ENCODE results near the gene ISYNA1. TPM values are rescaled to one million over a fixed set of nuclear protein-coding genes. Genes with fewer than 3 reads are reported as not detected.

The ISYNA1 gene
- total and polyA plus RNA-seq, 2 of the 13 experiments (the other 11 are each of a cell fraction or from before 2014, with no cell fraction given): 29.6 to 48.5 TPM

GRCh38 chr19:18396471-18397241 is 41.3 kb downstream of the ISYNA1 start (continued):
- TF ChIP-seq HOMEZ (CRISPR knock-in tag; IDR thresholded peaks at IDR 0.05; ENCODE audit: low read depth): no peak
- no peak for TF ChIP-seq RBM39 (IDR thresholded peaks at IDR 0.05; ENCODE audit: low read depth, low read length, poor library complexity, severe bottlenecking)
- TF ChIP-seq TEAD2 (CRISPR knock-in tag; IDR thresholded peaks at IDR 0.05): no peak
- no peak for TF ChIP-seq ATF3 (CRISPR knock-in tag; IDR thresholded peaks at IDR 0.05)
- TF ChIP-seq, protein P1, sequence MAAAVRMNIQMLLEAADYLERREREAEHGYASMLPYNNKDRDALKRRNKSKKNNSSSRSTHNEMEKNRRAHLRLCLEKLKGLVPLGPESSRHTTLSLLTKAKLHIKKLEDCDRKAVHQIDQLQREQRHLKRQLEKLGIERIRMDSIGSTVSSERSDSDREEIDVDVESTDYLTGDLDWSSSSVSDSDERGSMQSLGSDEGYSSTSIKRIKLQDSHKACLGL (CRISPR knock-in tag; IDR thresholded peaks at IDR 0.05): no peak
- TF ChIP-seq, protein P2, sequence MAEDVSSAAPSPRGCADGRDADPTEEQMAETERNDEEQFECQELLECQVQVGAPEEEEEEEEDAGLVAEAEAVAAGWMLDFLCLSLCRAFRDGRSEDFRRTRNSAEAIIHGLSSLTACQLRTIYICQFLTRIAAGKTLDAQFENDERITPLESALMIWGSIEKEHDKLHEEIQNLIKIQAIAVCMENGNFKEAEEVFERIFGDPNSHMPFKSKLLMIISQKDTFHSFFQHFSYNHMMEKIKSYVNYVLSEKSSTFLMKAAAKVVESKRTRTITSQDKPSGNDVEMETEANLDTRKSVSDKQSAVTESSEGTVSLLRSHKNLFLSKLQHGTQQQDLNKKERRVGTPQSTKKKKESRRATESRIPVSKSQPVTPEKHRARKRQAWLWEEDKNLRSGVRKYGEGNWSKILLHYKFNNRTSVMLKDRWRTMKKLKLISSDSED (CRISPR knock-in tag; IDR thresholded peaks at IDR 0.05): no peak
- peak; percentile 48; the same call in 1 of the 2 replicates for TF ChIP-seq ZNF556 (CRISPR knock-in tag; IDR thresholded peaks at IDR 0.05; ENCODE audit: borderline replicate concordance)
- TF ChIP-seq, protein P3, sequence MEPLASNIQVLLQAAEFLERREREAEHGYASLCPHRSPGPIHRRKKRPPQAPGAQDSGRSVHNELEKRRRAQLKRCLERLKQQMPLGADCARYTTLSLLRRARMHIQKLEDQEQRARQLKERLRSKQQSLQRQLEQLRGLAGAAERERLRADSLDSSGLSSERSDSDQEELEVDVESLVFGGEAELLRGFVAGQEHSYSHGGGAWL (CRISPR knock-in tag; IDR thresholded peaks at IDR 0.05): peak; percentile 30; the same call in 1 of the 2 replicates
- TF ChIP-seq, protein P4, sequence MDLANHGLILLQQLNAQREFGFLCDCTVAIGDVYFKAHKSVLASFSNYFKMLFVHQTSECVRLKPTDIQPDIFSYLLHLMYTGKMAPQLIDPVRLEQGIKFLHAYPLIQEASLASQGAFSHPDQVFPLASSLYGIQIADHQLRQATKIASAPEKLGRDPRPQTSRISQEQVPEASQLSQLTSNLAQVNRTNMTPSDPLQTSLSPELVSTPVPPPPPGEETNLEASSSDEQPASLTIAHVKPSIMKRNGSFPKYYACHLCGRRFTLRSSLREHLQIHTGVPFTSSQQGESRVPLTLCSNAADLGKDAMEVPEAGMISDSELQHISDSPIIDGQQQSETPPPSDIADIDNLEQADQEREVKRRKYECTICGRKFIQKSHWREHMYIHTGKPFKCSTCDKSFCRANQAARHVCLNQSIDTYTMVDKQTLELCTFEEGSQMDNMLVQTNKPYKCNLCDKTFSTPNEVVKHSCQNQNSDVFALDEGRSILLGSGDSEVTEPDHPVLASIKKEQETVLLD (CRISPR knock-in tag; IDR thresholded peaks at IDR 0.05; ENCODE audit: low read depth): no peak
- no peak for TF ChIP-seq ZFP36 (IDR thresholded peaks at IDR 0.05; ENCODE audit: borderline replicate concordance, low read depth, low read length, partially characterized antibody)
- 0 out of 2 replicates have a peak, but pooled peaks have one; percentile 41 for TF ChIP-seq ARNTL (CRISPR knock-in tag; IDR thresholded peaks at IDR 0.05)
- TF ChIP-seq ZNF274 (CRISPR knock-in tag; IDR thresholded peaks at IDR 0.05): no peak; the same call in 1 of the 2 replicates
- TF ChIP-seq ZNF570 (CRISPR knock-in tag; IDR thresholded peaks at IDR 0.05; ENCODE audit: borderline replicate concordance): no peak
- TF ChIP-seq, protein P5, sequence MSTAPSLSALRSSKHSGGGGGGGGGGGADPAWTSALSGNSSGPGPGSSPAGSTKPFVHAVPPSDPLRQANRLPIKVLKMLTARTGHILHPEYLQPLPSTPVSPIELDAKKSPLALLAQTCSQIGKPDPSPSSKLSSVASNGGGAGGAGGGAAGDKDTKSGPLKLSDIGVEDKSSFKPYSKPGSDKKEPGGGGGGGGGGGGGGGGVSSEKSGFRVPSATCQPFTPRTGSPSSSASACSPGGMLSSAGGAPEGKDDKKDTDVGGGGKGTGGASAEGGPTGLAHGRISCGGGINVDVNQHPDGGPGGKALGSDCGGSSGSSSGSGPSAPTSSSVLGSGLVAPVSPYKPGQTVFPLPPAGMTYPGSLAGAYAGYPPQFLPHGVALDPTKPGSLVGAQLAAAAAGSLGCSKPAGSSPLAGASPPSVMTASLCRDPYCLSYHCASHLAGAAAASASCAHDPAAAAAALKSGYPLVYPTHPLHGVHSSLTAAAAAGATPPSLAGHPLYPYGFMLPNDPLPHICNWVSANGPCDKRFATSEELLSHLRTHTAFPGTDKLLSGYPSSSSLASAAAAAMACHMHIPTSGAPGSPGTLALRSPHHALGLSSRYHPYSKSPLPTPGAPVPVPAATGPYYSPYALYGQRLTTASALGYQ (CRISPR knock-in tag; IDR thresholded peaks at IDR 0.05): no peak
- no peak for TF ChIP-seq ZNF232 (CRISPR knock-in tag; IDR thresholded peaks at IDR 0.05; ENCODE audit: borderline replicate concordance)
- TF ChIP-seq ZNF512 (CRISPR knock-in tag; IDR thresholded peaks at IDR 0.05): 0 out of 2 replicates have a peak, but pooled peaks have one; percentile 10
